DND-41 (cell line): ENCODE measurements around the gene VAX1.

Experiments
- CTCF ChIP-seq: IDR thresholded peaks from 2 replicates; pipeline ENCODE4 v1.5.1; 2012; ENCODE audit warnings: borderline replicate concordance, low read length, moderate library complexity, mild to moderate bottlenecking; ENCODE audit not compliant: poor library complexity, severe bottlenecking; ENCODE audit errors: extremely low read depth
- EZH2 ChIP-seq: IDR thresholded peaks from 3 replicates; pipeline ENCODE4 v1.6.1; 2012; ENCODE audit warnings: borderline replicate concordance, low read depth, mild to moderate bottlenecking, moderate library complexity, low read length, inconsistent platforms; ENCODE audit not compliant: severe bottlenecking

GRCh38 chr10:117159390-117159789 is 21.3 kb upstream of the VAX1 start:
- TF ChIP-seq CTCF (no peak), EZH2 (no peak)
